Measurements from ENCODE around the gene KAZN. TPM values are rescaled to one million over a fixed set of nuclear protein-coding genes. Genes with fewer than 3 reads are reported as not detected.

KAZN gene
- total RNA-seq, 1 experiment from 2014 or later: 2.4 TPM

DNA sequence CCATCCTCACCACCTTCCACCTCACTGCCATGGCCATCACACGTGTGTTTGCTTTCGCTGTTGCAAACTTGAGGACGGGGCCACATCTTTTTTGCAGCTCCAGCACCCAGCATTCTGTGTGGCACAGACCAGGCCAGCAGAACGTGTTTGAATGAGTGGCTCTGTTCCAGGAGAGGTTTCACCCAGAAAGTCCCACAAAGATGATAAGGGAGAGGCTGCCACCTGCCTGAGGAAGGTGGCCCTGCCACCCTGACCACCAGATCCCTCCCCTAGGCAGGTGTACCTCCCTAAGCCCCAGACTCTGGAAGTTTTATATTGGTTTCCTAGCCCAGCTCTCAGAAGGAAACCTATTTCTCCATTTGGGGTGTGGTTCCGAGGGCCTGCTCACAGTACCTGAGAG is 252.1 kb downstream of the KAZN start:
- H3K9me3 ChIP-seq: no peaks in the 10 kb centered on the region
- H3K36me3 ChIP-seq (ENCODE audit: control insufficient read depth, insufficient read depth, low read length): no peaks in the 10 kb centered on the region
- H3K4me1 ChIP-seq: peaks cover 4% of the 10 kb centered on the region
- Mint-ChIP-seq H3K36me3 (ENCODE audit: insufficient read depth, unreplicated experiment) (no peaks in the 10 kb centered on the region), H3K9me3 (ENCODE audit: unreplicated experiment) (peaks cover 5% of the 10 kb centered on the region), H3K27me3 (ENCODE audit: insufficient read depth, unreplicated experiment) (peaks cover 2% of the 10 kb centered on the region), H3K4me1 (ENCODE audit: low read depth, unreplicated experiment) (no peaks in the 10 kb centered on the region), H3K4me3 (ENCODE audit: unreplicated experiment) (no peak overlapping the region), H3K27ac (ENCODE audit: unreplicated experiment) (no peak overlapping the region)
- POLR2A ChIA-PET: no interaction called here
- no peaks in the 10 kb centered on the region for H3K27me3 ChIP-seq (replicated peaks; ENCODE audit: control insufficient read depth, insufficient read depth, low read length)
- intact Hi-C loops (cut with micrococcal nuclease; ENCODE audit: unreplicated experiment): no loop called here
- H3K4me3 ChIP-seq (ENCODE audit: low read depth, low read length): no peak overlapping the region
- CTCF ChIA-PET: no interaction called here
- peak in 1 of 2 experiments; percentile 1 for DNase-seq
- TF ChIP-seq, protein P1, sequence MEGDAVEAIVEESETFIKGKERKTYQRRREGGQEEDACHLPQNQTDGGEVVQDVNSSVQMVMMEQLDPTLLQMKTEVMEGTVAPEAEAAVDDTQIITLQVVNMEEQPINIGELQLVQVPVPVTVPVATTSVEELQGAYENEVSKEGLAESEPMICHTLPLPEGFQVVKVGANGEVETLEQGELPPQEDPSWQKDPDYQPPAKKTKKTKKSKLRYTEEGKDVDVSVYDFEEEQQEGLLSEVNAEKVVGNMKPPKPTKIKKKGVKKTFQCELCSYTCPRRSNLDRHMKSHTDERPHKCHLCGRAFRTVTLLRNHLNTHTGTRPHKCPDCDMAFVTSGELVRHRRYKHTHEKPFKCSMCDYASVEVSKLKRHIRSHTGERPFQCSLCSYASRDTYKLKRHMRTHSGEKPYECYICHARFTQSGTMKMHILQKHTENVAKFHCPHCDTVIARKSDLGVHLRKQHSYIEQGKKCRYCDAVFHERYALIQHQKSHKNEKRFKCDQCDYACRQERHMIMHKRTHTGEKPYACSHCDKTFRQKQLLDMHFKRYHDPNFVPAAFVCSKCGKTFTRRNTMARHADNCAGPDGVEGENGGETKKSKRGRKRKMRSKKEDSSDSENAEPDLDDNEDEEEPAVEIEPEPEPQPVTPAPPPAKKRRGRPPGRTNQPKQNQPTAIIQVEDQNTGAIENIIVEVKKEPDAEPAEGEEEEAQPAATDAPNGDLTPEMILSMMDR (IDR thresholded peaks at IDR 0.05; ENCODE audit: insufficient read depth in 1 of 2, low read depth in 1 of 2, low read length in 1 of 2, severe bottlenecking in 1 of 2, unreplicated experiment in 1 of 2): peak in 1 of 2 experiments; percentile 12
- BruUV-seq (replicated peaks): no TSS peak

DNA sequence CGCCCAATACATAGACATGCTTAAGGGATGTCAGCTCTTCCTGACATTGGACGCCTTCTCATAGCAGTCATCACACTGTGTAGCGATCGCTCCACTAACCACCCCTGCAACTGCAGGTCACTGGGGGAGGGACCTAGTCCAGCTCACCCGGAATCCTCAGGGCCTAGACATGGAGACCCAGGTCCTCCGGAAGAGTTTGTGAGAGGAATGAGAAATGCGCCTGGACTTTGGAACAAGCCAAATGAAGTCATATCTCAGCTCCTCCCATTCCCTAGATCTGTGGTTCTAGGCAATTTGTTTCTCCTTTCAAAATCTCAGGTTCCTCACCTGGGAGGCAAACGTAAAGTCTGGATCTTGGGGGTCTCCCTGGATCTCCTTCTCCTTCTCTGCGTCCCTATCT is 253.3 kb downstream of the KAZN start:
- no peaks in the 10 kb centered on the region for H3K9me3 ChIP-seq
- TF ChIP-seq, protein P1 (IDR thresholded peaks at IDR 0.05; ENCODE audit: insufficient read depth in 1 of 2, low read depth in 1 of 2, low read length in 1 of 2, severe bottlenecking in 1 of 2, unreplicated experiment in 1 of 2): no peak
- ChIA-PET POLR2A (no interaction called here), CTCF (no interaction called here)
- H3K4me1 Mint-ChIP-seq (ENCODE audit: low read depth, unreplicated experiment): no peaks in the 10 kb centered on the region
- H3K36me3 ChIP-seq (ENCODE audit: control insufficient read depth, insufficient read depth, low read length): no peaks in the 10 kb centered on the region
- no peaks in the 10 kb centered on the region for H3K27me3 ChIP-seq (replicated peaks; ENCODE audit: control insufficient read depth, insufficient read depth, low read length)
- H3K27ac Mint-ChIP-seq (ENCODE audit: unreplicated experiment): no peak overlapping the region
- H3K4me3 ChIP-seq (ENCODE audit: low read depth, low read length): no peak overlapping the region
- no peaks in the 10 kb centered on the region for H3K9me3 Mint-ChIP-seq (ENCODE audit: unreplicated experiment)
- no peak overlapping the region for H3K4me3 Mint-ChIP-seq (ENCODE audit: unreplicated experiment)
- intact Hi-C loops (cut with micrococcal nuclease; ENCODE audit: unreplicated experiment): no loop called here
- H3K27me3 Mint-ChIP-seq (ENCODE audit: insufficient read depth, unreplicated experiment): peaks cover 4% of the 10 kb centered on the region
- no peaks in the 10 kb centered on the region for H3K36me3 Mint-ChIP-seq (ENCODE audit: insufficient read depth, unreplicated experiment)
- no TSS peak for BruUV-seq (replicated peaks)
- H3K4me1 ChIP-seq: peaks cover 4% of the 10 kb centered on the region
- no peak for DNase-seq

DNA sequence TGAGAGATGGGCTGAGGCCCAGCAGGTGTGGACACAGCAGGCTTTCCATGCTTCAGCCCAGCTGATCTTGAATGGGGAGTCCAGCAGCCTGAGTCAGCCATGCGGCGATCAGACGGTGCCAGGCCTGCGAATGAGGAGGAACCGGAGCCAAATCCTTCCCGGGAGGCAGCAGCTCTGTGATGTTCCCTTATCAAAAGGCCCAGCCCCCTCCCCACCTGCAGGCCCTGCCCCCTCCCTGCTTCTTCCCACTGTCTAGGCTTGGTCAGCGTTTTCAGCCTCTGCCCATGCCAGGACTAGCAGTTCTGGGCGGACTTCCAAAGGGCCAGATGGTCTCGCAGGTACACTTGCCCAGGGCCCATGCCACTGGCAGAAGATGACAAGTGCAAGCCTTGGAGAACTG is 253.8 kb downstream of the KAZN start:
- Mint-ChIP-seq H3K27me3 (ENCODE audit: insufficient read depth, unreplicated experiment) (peaks cover 5% of the 10 kb centered on the region), H3K4me3 (ENCODE audit: unreplicated experiment) (no peak overlapping the region), H3K27ac (ENCODE audit: unreplicated experiment) (no peak overlapping the region), H3K4me1 (ENCODE audit: low read depth, unreplicated experiment) (no peaks in the 10 kb centered on the region), H3K9me3 (ENCODE audit: unreplicated experiment) (no peaks in the 10 kb centered on the region), H3K36me3 (ENCODE audit: insufficient read depth, unreplicated experiment) (no peaks in the 10 kb centered on the region)
- no peaks in the 10 kb centered on the region for H3K36me3 ChIP-seq (ENCODE audit: control insufficient read depth, insufficient read depth, low read length)
- H3K9me3 ChIP-seq: no peaks in the 10 kb centered on the region
- TF ChIP-seq, protein P1 (IDR thresholded peaks at IDR 0.05; ENCODE audit: insufficient read depth in 1 of 2, low read depth in 1 of 2, low read length in 1 of 2, severe bottlenecking in 1 of 2, unreplicated experiment in 1 of 2): no peak
- peaks cover 4% of the 10 kb centered on the region for H3K4me1 ChIP-seq
- ChIA-PET POLR2A (no interaction called here), CTCF (no interaction called here)
- no peak overlapping the region for H3K4me3 ChIP-seq (ENCODE audit: low read depth, low read length)
- intact Hi-C loops (cut with micrococcal nuclease; ENCODE audit: unreplicated experiment): no loop called here
- H3K27me3 ChIP-seq (replicated peaks; ENCODE audit: control insufficient read depth, insufficient read depth, low read length): no peaks in the 10 kb centered on the region
- DNase-seq: no peak
- BruUV-seq (replicated peaks): no TSS peak

All from Caco-2 (cell line).